SK-MEL-5 (cell line): Measurements from ENCODE around the gene SLC38A10. TPM values are rescaled to one million over a fixed set of nuclear protein-coding genes. Genes with fewer than 3 reads are reported as not detected.

Experiments used
- DNase-seq: peaks from one replicate; pipeline ENCODE4 v3.0.0-alpha.2; 2016; ENCODE audit warnings: low read depth, low spot score
- in situ Hi-C: cut with HindIII; loops from 2 replicates; pipeline ENCODE4 v1.10.0; 2016; ENCODE audit warnings: low sequenced_read_pairs, high pct_unique_total_duplicates, low pct_unique_long_range_greater_than_20kb
- total RNA-seq: library from RNA; depleted of rRNA; stranded (reverse); fragments of >200 nt; shearing (Covaris generic); gene quantifications from 2 replicates; pipeline ENCODE4 v1.2.3, GENCODE V29; 2014; rRNA removed

Gene SLC38A10
- total RNA-seq, 1 experiment from 2014 or later = 189 TPM

GRCh38 chr17:81197409-81197795 lies 97.7 kb downstream of the SLC38A10 start:
- in situ Hi-C loops = no loop called here
- DNase-seq = no peak

GRCh38 chr17:81196505-81197408 lies 98.3 kb downstream of the SLC38A10 start:
- in situ Hi-C loops = no loop called here
- no peak for DNase-seq

GRCh38 chr17:81195941-81196495 lies 99.1 kb downstream of the SLC38A10 start:
- DNase-seq = no peak
- in situ Hi-C loops = no loop called here

Other genes starting within 250 kb of the SLC38A10 start
- not detected in 2 replicates for gene PVALEF, start 129.8 kb downstream of the SLC38A10 start, total RNA-seq
- gene AATK, start 129.1 kb downstream of the SLC38A10 start, total RNA-seq = 6.9 and 9.3 TPM in 2 replicates
- 26.4 and 27.0 TPM in 2 replicates for gene CEP131, start 72.3 kb downstream of the SLC38A10 start, total RNA-seq
- gene TEPSIN, start 56.3 kb downstream of the SLC38A10 start, total RNA-seq = 29.8 and 31.7 TPM in 2 replicates
- gene NDUFAF8, start 56.0 kb downstream of the SLC38A10 start, total RNA-seq = 171 and 174 TPM in 2 replicates
- gene BAHCC1, start 100.2 kb upstream of the SLC38A10 start, total RNA-seq = 15.4 and 19.1 TPM in 2 replicates
- gene ACTG1, start 217.5 kb upstream of the SLC38A10 start, total RNA-seq = 6,652 and 7,362 TPM in 2 replicates
- gene FSCN2, start 233.1 kb upstream of the SLC38A10 start, total RNA-seq = 0.34 TPM in 1 of 2 replicates, not detected in the other